GM18951 (cell line): ENCODE measurements around the gene CAMTA1.

Experiments
- POLR2A ChIP-seq: IDR thresholded peaks from 4 replicates; pipeline ENCODE4 v1.6.1; 2011; ENCODE audit warnings: mild to moderate bottlenecking; ENCODE audit not compliant: insufficient read length, insufficient read depth; ENCODE audit errors: extremely low read depth
- in situ Hi-C: fragments of 300-500 bp; cut with MboI; formaldehyde crosslinking; loops from one replicate; pipeline ENCODE4 v1.12.0; 2022; ENCODE audit warnings: low sequenced_read_pairs, mixed read lengths, inconsistent platforms; ENCODE audit not compliant: unreplicated experiment

The CAMTA1 gene

DNA sequence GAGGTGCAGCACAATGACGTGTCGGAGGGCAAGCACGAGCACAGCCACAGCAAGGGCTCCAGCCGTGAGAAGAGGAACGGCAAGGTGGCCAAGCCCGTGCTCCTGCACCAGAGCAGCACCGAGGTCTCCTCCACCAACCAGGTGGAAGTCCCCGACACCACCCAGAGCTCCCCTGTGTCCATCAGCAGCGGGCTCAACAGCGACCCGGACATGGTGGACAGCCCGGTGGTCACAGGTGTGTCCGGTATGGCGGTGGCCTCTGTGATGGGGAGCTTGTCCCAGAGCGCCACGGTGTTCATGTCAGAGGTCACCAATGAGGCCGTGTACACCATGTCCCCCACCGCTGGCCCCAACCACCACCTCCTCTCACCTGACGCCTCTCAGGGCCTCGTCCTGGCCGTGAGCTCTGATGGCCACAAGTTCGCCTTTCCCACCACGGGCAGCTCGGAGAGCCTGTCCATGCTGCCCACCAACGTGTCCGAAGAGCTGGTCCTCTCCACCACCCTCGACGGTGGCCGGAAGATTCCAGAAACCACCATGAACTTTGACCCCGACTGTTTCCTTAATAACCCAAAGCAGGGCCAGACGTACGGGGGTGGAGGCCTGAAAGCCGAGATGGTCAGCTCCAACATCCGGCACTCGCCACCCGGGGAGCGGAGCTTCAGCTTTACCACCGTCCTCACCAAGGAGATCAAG, 878.3 kb downstream of the CAMTA1 start:
- in situ Hi-C loops = no loop called here

DNA sequence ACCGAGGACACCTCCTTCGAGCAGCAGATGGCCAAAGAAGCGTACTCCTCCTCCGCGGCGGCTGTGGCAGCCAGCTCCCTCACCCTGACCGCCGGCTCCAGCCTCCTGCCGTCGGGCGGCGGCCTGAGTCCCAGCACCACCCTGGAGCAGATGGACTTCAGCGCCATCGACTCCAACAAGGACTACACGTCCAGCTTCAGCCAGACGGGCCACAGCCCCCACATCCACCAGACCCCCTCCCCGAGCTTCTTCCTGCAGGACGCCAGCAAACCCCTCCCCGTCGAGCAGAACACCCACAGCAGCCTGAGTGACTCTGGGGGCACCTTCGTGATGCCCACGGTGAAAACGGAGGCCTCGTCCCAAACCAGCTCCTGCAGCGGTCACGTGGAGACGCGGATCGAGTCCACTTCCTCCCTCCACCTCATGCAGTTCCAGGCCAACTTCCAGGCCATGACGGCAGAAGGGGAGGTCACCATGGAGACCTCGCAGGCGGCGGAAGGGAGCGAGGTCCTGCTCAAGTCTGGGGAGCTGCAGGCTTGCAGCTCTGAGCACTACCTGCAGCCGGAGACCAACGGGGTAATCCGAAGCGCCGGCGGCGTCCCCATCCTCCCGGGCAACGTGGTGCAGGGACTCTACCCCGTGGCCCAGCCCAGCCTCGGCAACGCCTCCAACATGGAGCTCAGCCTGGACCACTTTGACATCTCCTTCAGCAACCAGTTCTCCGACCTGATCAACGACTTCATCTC, 879.1 kb downstream of the CAMTA1 start:
- no peak for TF ChIP-seq POLR2A
- in situ Hi-C loops = no loop called here

More for the DNA sequence above, 878.3 kb downstream of the CAMTA1 start:
- TF ChIP-seq POLR2A = no peak

DNA sequence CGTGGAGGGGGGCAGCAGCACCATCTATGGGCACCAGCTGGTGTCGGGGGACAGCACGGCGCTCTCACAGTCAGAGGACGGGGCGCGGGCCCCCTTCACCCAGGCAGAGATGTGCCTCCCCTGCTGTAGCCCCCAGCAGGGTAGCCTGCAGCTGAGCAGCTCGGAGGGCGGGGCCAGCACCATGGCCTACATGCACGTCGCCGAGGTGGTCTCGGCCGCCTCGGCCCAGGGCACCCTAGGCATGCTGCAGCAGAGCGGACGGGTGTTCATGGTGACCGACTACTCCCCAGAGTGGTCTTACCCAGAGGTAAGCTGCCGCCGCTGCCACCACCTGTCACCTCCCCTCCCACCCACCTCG, 879.6 kb downstream of the CAMTA1 start:
- in situ Hi-C loops = no loop called here
- TF ChIP-seq POLR2A = no peak

DNA sequence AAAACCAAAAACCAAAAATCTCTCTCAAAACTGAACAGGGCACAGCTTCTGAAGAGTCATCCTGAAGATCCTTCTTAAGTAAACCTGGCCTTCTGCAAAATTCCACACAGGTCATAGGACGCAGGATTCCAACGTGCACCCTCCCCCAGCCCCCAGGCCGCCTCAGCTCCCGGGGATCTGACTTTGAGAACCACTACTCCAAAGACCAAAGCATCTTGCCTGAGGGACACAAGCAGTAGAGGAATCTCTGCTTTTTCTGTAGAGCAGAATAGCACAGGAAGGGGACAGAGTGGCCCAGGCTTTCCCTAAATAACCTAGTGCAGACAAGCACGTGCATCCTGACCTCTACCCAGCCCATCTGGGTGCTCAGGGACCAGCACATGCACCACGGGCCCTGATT, 881.0 kb downstream of the CAMTA1 start:
- in situ Hi-C loops = no loop called here
- no peak for TF ChIP-seq POLR2A

DNA sequence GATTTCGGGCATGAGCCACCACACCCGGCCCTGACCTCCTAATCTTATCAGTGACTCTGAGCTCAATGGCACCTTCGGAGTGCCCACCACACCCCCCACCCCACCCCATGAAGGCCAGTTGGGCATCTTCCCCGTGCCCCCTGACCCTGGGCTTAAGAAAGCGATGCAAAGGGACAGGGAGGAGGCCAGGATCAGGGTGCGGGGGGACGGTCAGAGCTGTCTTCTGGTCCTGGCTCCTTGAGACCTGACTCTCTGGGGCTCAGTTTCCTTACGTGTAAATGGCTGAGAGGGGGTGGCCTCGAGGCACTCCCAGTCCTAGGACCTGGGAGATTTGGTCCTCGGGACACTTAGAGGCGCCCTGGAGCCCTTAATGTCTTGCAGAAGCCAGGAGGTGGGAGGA, 881.9 kb downstream of the CAMTA1 start:
- no peak for TF ChIP-seq POLR2A
- in situ Hi-C loops = no loop called here

DNA sequence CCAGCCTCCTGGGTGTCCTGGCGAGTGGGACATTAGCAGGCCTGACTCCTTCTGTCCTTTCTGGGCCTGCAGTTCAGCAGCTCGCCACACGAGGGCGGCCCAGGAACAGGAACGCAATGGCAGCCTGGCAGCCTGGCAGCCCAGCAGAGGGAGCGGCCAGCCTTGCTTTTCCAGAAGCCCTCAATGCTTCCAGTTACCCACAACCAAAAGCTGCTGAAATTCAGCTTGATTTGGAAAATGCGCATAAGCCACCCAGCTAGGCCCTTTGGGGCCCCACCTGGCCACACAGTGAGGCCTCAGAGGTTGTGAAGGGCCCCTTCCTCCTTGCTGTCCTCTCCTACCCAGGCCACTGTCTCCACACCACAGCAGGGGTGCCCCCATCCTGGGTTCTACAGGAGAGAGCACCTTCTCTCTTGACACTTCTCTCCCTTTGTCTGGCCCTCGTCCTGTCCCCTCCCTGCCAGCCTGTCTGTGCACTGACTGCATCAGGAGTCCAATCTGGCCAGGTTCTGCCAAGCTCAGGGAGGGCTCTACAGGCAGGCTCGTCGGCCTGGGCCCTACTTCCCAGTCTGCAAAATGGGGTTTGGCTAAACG, 882.5 kb downstream of the CAMTA1 start:
- in situ Hi-C loops = no loop called here
- no peak for TF ChIP-seq POLR2A

DNA sequence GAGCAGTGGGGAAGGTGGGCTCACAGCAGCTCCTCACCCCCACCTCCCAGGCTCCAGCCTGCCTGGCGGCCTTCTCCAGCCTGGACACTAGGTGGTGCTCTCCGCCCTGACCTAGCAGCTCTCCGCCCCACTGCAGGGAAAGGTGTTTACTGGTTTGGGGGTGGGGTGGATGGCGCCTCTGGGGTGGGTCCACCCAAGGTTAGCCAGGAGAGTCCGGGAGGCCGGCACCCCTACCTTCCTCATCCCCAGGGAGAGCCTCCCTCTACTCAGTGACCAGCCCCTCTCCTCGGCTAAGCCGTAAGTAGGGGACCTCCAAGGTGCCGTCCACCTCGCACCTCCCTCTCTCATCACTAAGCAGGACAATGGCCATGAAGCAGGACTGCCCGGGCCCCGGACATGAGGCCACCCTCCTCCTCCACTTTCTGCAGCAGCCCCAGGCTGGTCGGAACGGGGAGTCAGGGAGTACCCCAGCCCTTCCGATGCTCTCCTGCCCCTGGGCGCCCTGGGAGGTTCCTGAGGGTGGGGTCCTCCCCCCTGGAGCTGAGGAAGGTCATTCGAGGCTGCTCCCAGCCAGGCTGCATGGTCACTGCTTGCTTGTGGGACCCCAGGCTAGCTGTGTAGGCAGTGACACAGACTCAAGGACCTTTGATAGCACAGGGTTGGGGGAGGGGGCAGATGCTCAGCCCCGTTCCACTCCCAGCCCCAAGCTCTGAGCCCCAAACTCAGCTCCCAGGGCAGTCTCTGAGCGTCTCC, 884.5 kb downstream of the CAMTA1 start:
- no peak for TF ChIP-seq POLR2A
- in situ Hi-C loops = loop anchor here (10.0 kb wide), 1 partner anchor 245 kb away; no protein-coding TSS in a partner anchor

DNA sequence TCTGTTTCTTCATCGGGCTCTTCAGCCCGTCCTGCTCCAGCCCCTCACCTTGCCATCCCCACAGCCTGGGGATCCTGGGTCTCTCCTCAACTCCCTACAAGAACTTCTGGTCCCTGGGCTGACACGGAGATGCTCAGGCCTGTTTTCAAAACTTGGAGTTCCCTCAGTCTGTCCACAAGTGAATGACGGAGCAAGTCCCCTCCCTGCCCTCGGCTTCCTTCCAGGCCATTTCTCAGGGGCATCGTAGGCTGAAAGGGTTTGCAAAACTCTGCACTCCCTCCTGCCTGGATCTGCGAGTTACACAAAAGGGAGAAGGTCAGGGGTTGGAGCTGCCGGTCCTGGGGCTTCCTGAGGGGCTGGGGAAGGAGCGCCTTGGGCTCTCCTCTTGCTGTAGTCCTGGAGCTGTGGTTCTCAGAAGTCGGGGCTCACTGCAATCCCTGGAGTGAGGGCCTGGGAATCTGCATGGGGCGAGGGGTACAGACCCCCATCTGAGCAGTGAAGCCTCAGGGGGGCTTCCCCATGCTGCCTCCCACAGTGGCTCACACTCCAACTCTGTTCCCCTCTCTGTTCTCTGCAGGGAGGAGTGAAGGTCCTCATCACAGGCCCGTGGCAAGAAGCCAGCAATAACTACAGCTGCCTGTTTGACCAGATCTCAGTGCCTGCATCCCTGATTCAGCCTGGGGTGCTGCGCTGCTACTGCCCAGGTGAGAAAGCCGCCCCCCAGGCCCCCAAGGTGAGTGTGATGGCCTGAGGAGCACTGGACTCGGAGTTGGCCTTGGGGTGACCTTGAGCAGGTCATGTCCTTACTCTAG, 885.3 kb downstream of the CAMTA1 start:
- in situ Hi-C loops = loop anchor here (10.0 kb wide), 1 partner anchor 244 kb away; no protein-coding TSS in a partner anchor
- no peak for TF ChIP-seq POLR2A

DNA sequence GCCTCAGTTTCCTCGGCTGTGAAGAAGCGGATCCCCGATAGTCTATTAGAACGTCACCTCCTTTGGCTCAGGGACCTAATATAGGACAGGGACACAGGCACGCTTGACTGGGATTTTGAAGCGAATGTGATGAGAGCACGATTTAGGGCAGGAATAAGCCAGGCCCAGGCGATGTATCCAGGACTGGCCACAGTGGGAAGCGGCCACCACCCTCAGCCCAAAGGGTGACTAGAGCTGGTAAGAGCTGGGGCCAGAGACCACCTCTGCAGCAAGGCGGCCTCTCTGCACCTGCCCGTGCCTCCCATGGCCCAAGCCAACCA, 885.9 kb downstream of the CAMTA1 start:
- in situ Hi-C loops = loop anchor here (10.0 kb wide), 1 partner anchor 244 kb away; no protein-coding TSS in a partner anchor
- TF ChIP-seq POLR2A = no peak

DNA sequence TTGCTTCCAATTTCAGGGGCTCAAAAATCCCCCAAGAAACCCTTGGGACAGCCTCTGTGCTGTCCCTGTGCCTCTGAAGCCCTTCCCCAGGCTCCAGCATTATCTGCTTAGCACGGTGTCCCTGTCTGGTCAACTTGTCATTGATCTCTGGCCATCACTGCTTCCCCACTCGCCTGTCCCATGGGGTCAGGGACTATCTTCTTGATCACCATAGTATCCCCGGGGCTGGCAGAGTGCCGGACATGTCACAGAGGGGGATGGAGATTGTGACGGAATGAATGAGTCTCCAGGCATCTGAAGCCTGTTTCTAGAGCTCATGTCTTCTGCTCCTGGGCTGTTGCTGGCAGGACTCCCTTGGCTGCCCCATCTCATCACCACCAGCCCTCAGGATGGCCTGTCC, 886.4 kb downstream of the CAMTA1 start:
- in situ Hi-C loops = loop anchor here (10.0 kb wide), 1 partner anchor 243 kb away; no protein-coding TSS in a partner anchor
- no peak for TF ChIP-seq POLR2A

DNA sequence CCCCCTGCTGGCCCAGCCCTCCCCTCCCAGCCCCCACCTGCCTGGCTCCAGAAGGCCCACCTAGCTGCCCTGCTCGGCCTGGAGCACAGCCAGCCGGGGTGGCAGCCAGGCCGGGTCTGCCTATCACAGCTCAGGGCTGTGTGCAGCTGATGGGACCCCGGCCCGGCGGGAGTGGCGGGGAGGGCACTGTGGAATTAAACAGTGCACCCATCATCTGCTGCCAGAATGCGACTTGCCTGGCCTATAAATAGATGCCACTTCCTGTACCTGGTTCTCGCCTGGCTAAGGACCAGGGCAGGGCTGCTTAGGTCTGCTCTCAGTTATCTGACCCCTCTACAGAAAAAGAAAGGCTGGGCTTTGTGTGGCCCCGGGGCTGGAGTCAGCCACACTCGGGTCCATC, 887.6 kb downstream of the CAMTA1 start:
- in situ Hi-C loops = loop anchor here (10.0 kb wide), 1 partner anchor 242 kb away; no protein-coding TSS in a partner anchor

DNA sequence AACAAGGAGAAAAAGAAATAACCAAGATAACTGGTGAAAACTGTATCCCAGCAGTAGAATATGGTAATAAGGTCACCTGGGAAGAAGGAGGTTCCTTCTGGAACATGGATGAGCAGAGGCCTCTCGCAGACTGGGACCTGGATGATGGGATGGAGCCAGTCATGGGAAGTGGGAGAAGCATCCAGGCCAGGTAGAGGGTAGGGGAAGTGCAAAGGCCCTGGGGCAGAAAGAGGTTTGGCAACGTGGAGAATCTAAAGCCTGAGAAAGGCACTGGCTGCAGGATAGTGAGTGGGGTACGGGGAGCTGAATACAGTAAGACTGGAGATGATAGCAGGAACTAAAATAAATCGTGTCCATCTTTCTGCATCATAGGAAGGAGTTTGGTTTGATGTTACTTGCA, 889.7 kb downstream of the CAMTA1 start:
- in situ Hi-C loops = loop anchor here (10.0 kb wide), 1 partner anchor 240 kb away; no protein-coding TSS in a partner anchor
- TF ChIP-seq POLR2A = no peak

More for the DNA sequence above, 887.6 kb downstream of the CAMTA1 start:
- no peak for TF ChIP-seq POLR2A
